Left kidney (tissue), 2 donors: ENCODE data around the gene PEX10. TPM values are rescaled to one million over a fixed set of nuclear protein-coding genes. Genes with fewer than 3 reads are reported as not detected.

Source experiments
- DNase-seq: peaks from one replicate; pipeline ENCODE4 v3.0.0-alpha.2; 2013
- polyA plus RNA-seq: library from polyadenylated mRNA; unstranded; fragments of 120-200 nt; gene quantifications from one replicate; pipeline ENCODE4 v1.2.1, GENCODE V29; 2013; ENCODE audit not compliant: insufficient read length

PEX10 gene
- polyA plus RNA-seq, 1 donor = 21.5 TPM

DNA sequence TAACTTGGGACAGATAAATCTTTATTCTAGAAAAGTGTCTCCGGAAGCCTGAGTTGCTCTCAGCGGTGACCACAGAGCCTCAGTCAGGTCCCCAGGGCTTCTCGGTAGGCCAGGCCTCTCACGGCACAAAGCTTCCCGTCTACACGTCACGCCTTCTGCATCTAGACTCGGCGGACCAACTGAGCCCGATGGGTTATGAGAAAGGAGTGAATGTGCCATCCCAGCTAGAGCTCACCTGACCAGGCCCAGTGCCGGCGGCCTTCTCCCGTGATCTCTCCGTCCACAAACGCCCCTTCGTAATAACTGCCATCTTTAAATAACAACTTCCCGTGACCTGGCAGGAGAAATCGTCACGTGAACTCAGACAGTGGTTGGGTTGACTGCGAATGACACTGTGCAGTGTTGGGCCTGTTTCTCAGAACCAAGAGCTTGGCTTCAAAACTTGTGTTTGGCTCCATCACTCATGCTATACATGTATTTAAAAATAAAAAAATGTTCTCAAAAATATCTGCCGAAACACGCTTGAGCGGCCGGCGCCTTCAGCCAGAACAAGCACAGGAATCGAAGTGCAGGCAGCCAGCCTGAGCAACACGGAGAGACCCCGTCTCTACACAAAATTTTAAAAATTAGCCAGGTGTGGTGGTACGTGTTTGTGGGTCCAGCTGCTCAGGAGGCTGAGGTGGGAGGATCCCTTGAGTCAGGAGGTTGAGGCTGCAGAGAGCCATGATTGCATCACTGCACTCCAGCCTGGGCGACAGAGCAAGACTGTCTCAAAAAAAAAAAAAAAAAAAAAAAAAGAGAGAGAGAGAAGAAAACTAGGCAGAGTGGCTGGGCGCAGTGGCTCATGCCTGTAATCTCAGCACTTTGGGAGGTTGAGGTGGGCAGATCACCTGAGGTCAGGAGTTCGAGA is 24.1 kb downstream of the PEX10 start:
- DNase-seq = no peak

- DNase-seq = no peak
Observed at GRCh38 chr1:2386636-2387611, 25.4 kb downstream of the PEX10 start.

GRCh38 chr1:2385606-2386280 is 26.6 kb downstream of the PEX10 start:
- DNase-seq = no peak

GRCh38 chr1:2384941-2385481 is 27.4 kb downstream of the PEX10 start:
- no peak for DNase-seq

GRCh38 chr1:2384130-2384860 is 28.1 kb downstream of the PEX10 start:
- no peak for DNase-seq

DNA sequence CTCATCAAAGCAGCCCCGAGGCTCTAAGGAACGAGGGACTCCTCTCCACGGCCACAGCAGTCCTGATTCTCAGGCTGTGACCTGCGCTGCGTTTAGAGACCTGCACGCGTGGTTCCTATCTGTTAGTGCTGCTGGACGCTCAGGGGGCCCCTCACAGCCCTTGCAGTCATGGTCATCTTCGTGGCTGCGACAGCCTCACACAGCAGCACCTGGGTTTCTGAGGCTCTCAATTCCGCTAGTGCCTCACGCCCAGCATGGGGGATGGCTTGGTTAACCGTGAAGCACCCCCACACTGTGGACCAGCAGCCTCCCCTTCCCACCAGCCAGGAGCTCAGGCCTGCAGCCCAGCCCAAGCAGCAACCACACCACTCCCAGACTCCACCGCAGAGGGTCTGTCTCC is 28.8 kb downstream of the PEX10 start:
- no peak for DNase-seq

GRCh38 chr1:2382621-2383361 is 29.6 kb downstream of the PEX10 start:
- no peak for DNase-seq

DNA sequence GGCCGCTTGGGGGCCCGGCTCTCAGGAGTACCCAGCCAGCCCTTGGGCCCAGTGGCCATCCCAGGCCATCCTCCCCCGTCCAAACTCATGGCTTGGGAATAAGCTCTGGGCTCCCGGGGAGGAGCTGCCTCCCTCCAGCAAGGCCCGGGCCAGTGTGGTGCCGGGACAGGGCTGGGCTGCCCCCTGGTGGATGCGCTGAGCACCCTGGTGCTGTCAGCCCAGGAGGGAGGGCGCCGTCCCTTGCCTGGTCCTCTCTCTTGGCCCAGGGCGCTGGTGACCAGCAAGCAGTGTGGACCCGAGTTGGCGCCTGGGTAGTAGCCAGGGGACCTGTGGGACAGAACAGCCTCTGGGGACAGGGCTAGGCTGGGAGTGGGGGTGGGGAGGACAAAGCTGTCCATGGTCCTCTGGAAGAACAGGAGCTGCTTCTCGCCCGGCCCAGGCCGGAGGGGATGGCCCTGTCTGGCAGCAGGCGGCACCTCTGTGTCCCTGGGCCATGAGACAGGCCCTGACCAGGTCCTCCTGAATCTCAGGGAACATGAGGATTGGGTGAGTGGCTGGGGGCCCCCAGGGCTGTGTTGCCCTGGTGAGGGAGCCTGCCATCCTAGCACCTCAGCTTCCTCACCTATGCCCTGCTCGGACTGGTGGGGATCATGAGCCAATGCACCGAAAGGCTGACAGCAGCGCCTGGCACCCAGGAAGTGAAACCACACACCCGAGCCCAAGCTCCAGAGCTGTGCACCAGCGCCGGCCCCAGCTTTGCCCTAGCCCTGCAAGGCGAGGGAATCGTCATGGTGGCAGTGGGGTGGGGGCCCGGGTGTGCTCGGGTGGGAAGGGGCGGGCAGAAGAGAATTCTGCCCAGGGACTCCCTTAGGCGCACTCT is 30.4 kb downstream of the PEX10 start:
- peak; percentile 62 for DNase-seq

- no peak for DNase-seq
Observed at GRCh38 chr1:2380816-2381591, 31.4 kb downstream of the PEX10 start.

GRCh38 chr1:2379733-2380404 is 32.5 kb downstream of the PEX10 start:
- DNase-seq = no peak

DNA sequence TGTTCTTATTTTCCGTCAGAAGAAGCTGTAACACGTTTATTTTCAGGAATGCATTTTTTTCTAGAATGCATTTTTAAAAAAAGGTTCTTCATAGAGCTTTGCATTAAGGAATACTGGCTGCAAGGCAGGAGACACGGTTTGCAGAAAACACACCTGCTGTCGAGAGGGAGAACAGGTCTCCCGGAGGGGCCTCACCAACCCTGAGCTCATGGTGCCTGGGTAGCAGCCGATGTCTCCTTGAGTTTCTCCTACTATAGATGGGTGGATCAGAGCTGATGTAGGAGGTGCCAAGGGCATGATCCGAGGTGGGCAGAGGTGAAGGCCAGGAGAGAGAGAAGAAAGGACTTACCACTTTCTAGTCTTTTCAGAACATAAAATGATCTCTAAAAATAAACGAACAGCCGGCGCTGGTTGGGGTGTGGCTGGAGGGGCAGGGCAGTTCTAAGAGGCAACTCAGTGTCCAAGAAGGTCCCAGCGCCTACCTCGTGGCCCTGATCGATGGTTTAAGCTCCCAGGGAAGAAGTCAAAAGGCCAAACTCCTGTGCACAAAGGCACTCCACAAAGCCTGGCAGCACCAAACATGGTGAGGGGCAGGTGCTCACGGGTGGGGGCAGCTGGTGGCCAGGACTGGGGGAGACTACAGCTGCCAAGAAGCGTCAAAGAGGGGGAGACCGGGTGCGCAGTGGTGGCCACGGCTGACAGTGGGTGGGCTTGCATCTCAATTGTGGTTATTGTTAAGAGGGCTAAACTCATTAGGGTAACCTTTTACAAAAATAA is 33.2 kb downstream of the PEX10 start:
- DNase-seq = no peak

GRCh38 chr1:2378441-2378851 is 33.9 kb downstream of the PEX10 start:
- no peak for DNase-seq

DNA sequence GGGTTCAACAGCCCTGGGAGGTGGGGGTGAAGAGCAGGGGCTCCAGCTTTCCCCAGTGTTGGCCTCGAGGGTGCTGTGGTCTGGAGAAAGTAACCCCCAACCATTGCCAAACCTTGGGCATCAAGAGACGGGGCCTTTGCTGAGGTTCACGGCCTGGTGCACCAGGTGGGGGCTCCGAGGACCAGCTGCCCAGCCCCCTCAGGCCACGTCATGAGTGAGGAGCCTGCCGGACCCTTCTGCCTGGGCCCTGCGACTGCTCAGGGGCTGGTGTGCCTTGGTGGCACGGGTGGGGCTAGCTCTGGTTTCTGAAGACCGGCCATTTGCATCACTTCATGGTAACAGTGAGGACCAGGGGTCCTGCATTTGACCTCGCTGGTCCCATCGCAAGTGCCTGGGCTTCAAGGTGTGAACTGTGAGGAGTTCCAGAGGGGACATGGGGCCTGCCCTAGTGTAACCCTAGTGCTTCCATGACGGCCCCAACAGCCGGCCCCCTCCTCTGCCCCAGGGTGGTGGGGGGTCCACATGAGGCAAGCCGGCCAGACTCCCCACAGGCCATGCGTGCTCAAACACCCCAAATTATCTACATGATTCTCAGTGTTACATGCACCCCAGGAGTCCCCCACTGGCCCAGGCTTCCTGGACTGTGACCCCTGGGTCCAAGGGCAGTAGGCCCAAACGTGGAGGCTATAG is 34.5 kb downstream of the PEX10 start:
- DNase-seq = no peak

- DNase-seq = no peak
Observed at GRCh38 chr1:2376931-2377672, 35.3 kb downstream of the PEX10 start.

GRCh38 chr1:2376261-2376741 is 36.1 kb downstream of the PEX10 start:
- DNase-seq = no peak

GRCh38 chr1:2375923-2376260 is 36.5 kb downstream of the PEX10 start:
- DNase-seq = no peak
